Esophagus (tissue), 2 donors: ENCODE data around the gene KIF3A. TPM values are rescaled to one million over a fixed set of nuclear protein-coding genes. Genes with fewer than 3 reads are reported as not detected.

ENCODE experiments used
- H3K27ac ChIP-seq, 2 donors: one replicate each; pipeline ENCODE4 v1.5.1; 2013; ENCODE audit warnings: low read depth in 2 of 2, mild to moderate bottlenecking in 2 of 2, inconsistent platforms in 1 of 2, low read length in 1 of 2, moderate library complexity in 1 of 2
- H3K27me3 ChIP-seq, 2 donors: one replicate each; pipeline ENCODE4 v1.6.1; 2013; ENCODE audit warnings: low read length in 2 of 2, control low read depth in 1 of 2, mild to moderate bottlenecking in 1 of 2; ENCODE audit not compliant: insufficient read depth in 2 of 2, control insufficient read depth in 1 of 2
- H3K36me3 ChIP-seq, 2 donors: one replicate each; pipeline ENCODE4 v1.6.1; 2013; ENCODE audit warnings: low read length in 1 of 2; ENCODE audit not compliant: control insufficient read depth in 2 of 2, insufficient read depth in 2 of 2
- H3K4me1 ChIP-seq, 2 donors: one replicate each; pipeline ENCODE4 v1.6.1; 2013; ENCODE audit warnings: low read length in 1 of 2; ENCODE audit not compliant: control insufficient read depth in 2 of 2, insufficient read depth in 2 of 2
- H3K4me3 ChIP-seq, 2 donors: one replicate each; pipeline ENCODE4 v1.5.1; 2013; ENCODE audit warnings: low read length in 2 of 2, mild to moderate bottlenecking in 2 of 2, low read depth in 1 of 2, moderate library complexity in 1 of 2
- H3K9me3 ChIP-seq, 2 donors: one replicate each; pipeline ENCODE4 v1.6.1; 2013; ENCODE audit warnings: mild to moderate bottlenecking in 2 of 2, low read depth in 1 of 2, low read length in 1 of 2, moderate library complexity in 1 of 2; ENCODE audit not compliant: control insufficient read depth in 2 of 2, insufficient read depth in 1 of 2
- WGBS, 2 donors: extraction: QIAGEN DNeasy Blood & Tissue Kit; methylation state at CpG; one replicate each; pipeline ENCODE4 v1.1.7; 2013; 5-methylcytosine and 5-hydroxymethylcytosine counted together
- polyA plus RNA-seq, 2 donors: library from polyadenylated mRNA; stranded (reverse); fragments of 200-250 nt; gene quantifications; one replicate each; pipeline ENCODE4 v1.2.3, GENCODE V29; 2013
- donor health status: healthy with polysubstance abuse.
- donor health status: Bipolar disorder and iron deficiency.

Gene KIF3A
- polyA plus RNA-seq, 2 donors = 2.0 to 2.4 TPM

- 78 to 81% methylated on average over 8 of the region's 8 CpGs for WGBS, 2 donors
- H3K27me3 ChIP-seq = no peaks in the 10 kb centered on the region
- H3K27ac ChIP-seq = no peak overlapping the region
- no peaks in the 10 kb centered on the region for H3K36me3 ChIP-seq
- no peaks in the 10 kb centered on the region for H3K9me3 ChIP-seq
- no peak overlapping the region for H3K4me3 ChIP-seq
- H3K4me1 ChIP-seq = peaks cover 16 to 28% of the 10 kb centered on the region in 2 donors
These were observed 35.1 kb upstream of the KIF3A start for GRCh38 chr5:132772291-132773070.

- H3K36me3 ChIP-seq = no peaks in the 10 kb centered on the region
- peaks cover 16 to 28% of the 10 kb centered on the region in 2 donors for H3K4me1 ChIP-seq
- peak overlapping the region; percentile 29 to 33 for H3K27ac ChIP-seq
- H3K9me3 ChIP-seq = no peaks in the 10 kb centered on the region
- 61 to 70% methylated on average over 8 of the region's 8 CpGs for WGBS, 2 donors
- no peak overlapping the region for H3K4me3 ChIP-seq
- H3K27me3 ChIP-seq = no peaks in the 10 kb centered on the region
These were observed 34.2 kb upstream of the KIF3A start for GRCh38 chr5:132771503-132771998.

- no peak overlapping the region for H3K4me3 ChIP-seq
- no peaks in the 10 kb centered on the region for H3K9me3 ChIP-seq
- peak overlapping the region in 1 of 2 donors; percentile 11 for H3K27ac ChIP-seq
- peaks cover 16 to 27% of the 10 kb centered on the region in 2 donors for H3K4me1 ChIP-seq
- WGBS, 2 donors = 51 to 63% methylated on average over 8 of the region's 8 CpGs
- H3K36me3 ChIP-seq = no peaks in the 10 kb centered on the region
- H3K27me3 ChIP-seq = no peaks in the 10 kb centered on the region
These were observed 33.3 kb upstream of the KIF3A start for GRCh38 chr5:132770476-132771159.

GRCh38 chr5:132768485-132768868, 31.1 kb upstream of the KIF3A start:
- 96 to 97% methylated on average over 3 of the region's 3 CpGs for WGBS, 2 donors
- no peaks in the 10 kb centered on the region for H3K27me3 ChIP-seq
- H3K9me3 ChIP-seq = no peaks in the 10 kb centered on the region
- no peak overlapping the region for H3K4me3 ChIP-seq
- H3K36me3 ChIP-seq = peaks cover 10 to 11% of the 10 kb centered on the region in 2 donors
- H3K4me1 ChIP-seq = peaks cover 9 to 14% of the 10 kb centered on the region in 2 donors
- no peak overlapping the region for H3K27ac ChIP-seq

- 45 to 64% methylated on average over 2 of the region's 2 CpGs for WGBS, 2 donors
- no peak overlapping the region for H3K27ac ChIP-seq
- H3K4me1 ChIP-seq = peaks cover 4 to 9% of the 10 kb centered on the region in 2 donors
- H3K9me3 ChIP-seq = no peaks in the 10 kb centered on the region
- peaks cover 12 to 18% of the 10 kb centered on the region in 2 donors for H3K36me3 ChIP-seq
- no peaks in the 10 kb centered on the region for H3K27me3 ChIP-seq
- no peak overlapping the region for H3K4me3 ChIP-seq
These were observed 29.8 kb upstream of the KIF3A start for GRCh38 chr5:132767150-132767549.

- Histone ChIP-seq H3K9me3 (no peaks in the 10 kb centered on the region), H3K36me3 (peaks cover 12 to 21% of the 10 kb centered on the region in 2 donors), H3K4me3 (no peak overlapping the region), H3K27me3 (no peaks in the 10 kb centered on the region), H3K27ac (no peak overlapping the region), H3K4me1 (peaks cover 4 to 8% of the 10 kb centered on the region in 2 donors)
- 88 to 92% methylated on average over 1 of the region's 1 CpG for WGBS, 2 donors
These were observed 29.4 kb upstream of the KIF3A start for GRCh38 chr5:132766806-132767055.

GRCh38 chr5:132766020-132766805, 28.9 kb upstream of the KIF3A start:
- Histone ChIP-seq H3K4me3 (no peak overlapping the region), H3K36me3 (peaks cover 12 to 26% of the 10 kb centered on the region in 2 donors), H3K4me1 (peaks cover under 1 to 8% of the 10 kb centered on the region in 2 donors), H3K9me3 (no peaks in the 10 kb centered on the region), H3K27me3 (no peaks in the 10 kb centered on the region), H3K27ac (no peak overlapping the region)
- 90% methylated on average over 14 of the region's 14 CpGs for WGBS, 2 donors

GRCh38 chr5:132765311-132766019, 28.1 kb upstream of the KIF3A start:
- no peaks in the 10 kb centered on the region for H3K9me3 ChIP-seq
- H3K4me1 ChIP-seq = peaks cover 0 to 8% of the 10 kb centered on the region in 2 donors
- no peak overlapping the region for H3K27ac ChIP-seq
- H3K4me3 ChIP-seq = no peak overlapping the region
- no peaks in the 10 kb centered on the region for H3K27me3 ChIP-seq
- 69 to 71% methylated on average over 12 of the region's 12 CpGs for WGBS, 2 donors
- peaks cover 17 to 33% of the 10 kb centered on the region in 2 donors for H3K36me3 ChIP-seq

- Histone ChIP-seq H3K4me3 (no peak overlapping the region), H3K9me3 (no peaks in the 10 kb centered on the region), H3K27ac (no peak overlapping the region), H3K36me3 (peaks cover 17 to 40% of the 10 kb centered on the region in 2 donors), H3K27me3 (no peaks in the 10 kb centered on the region), H3K4me1 (peaks cover 0 to 8% of the 10 kb centered on the region in 2 donors)
- 91 to 94% methylated on average over 7 of the region's 7 CpGs for WGBS, 2 donors
These were observed 27.4 kb upstream of the KIF3A start for GRCh38 chr5:132764671-132765238.
